GM12878 (cell line): ENCODE measurements around the gene SORL1. TPM values are rescaled to one million over a fixed set of nuclear protein-coding genes. Genes with fewer than 3 reads are reported as not detected.
A peak's percentile ranks its signal among the peaks of the same experiment; 100 is the strongest.

Experiments
- ATF7 ChIP-seq: fragments of 450-650 bp; IDR thresholded peaks from 2 replicates; pipeline ENCODE4 v1.6.1; 2016; ENCODE audit warnings: low read depth, mild to moderate bottlenecking
- BHLHE40 ChIP-seq, 2 experiments: fragments of 450-650 bp in 1 of 2; IDR thresholded peaks; 2 replicates each; pipeline ENCODE4 v1.6.1; 2011 to 2017; ENCODE audit warnings: low read depth in 2 of 2, borderline replicate concordance in 1 of 2, improper control_type of control experiment in 1 of 2, low read length in 1 of 2, mild to moderate bottlenecking in 1 of 2
- EP300 ChIP-seq, 2 experiments: fragments of 150-350 bp in 1 of 2; IDR thresholded peaks; 2 replicates each; pipeline ENCODE4 v1.6.1; 2011 to 2012; ENCODE audit warnings: low read depth in 2 of 2, low read length in 2 of 2, borderline replicate concordance in 1 of 2, improper control_type of control experiment in 1 of 2, inconsistent platforms in 1 of 2; ENCODE audit not compliant: control insufficient read depth in 1 of 2
- FOS ChIP-seq: IDR thresholded peaks from 3 replicates; pipeline ENCODE4 v1.6.1; 2011; ENCODE audit warnings: borderline replicate concordance; ENCODE audit not compliant: insufficient read length; ENCODE audit errors: extremely low read depth
- FOXM1 ChIP-seq: IDR thresholded peaks from 2 replicates; pipeline ENCODE4 v1.6.1; 2012; ENCODE audit warnings: low read depth, mild to moderate bottlenecking, inconsistent platforms, low read length, moderate library complexity
- IKZF2 ChIP-seq, 2 experiments: fragments of 450-650 bp; IDR thresholded peaks; 2 replicates each; pipeline ENCODE4 v1.6.1; 2017; ENCODE audit warnings: mild to moderate bottlenecking in 2 of 2, moderate library complexity in 2 of 2
- IRF4 ChIP-seq: IDR thresholded peaks from 2 replicates; pipeline ENCODE4 v1.6.1; 2011; ENCODE audit warnings: low read depth, low read length
- MTA2 ChIP-seq: fragments of 450-650 bp; IDR thresholded peaks from 2 replicates; pipeline ENCODE4 v1.6.1; 2016; ENCODE audit warnings: low read depth, mild to moderate bottlenecking, moderate library complexity
- MYC ChIP-seq: IDR thresholded peaks from 2 replicates; pipeline ENCODE4 v1.6.1; 2011; ENCODE audit warnings: mild to moderate bottlenecking, low read length, moderate library complexity, inconsistent platforms; ENCODE audit not compliant: insufficient read depth, insufficient replicate concordance, insufficient read length, severe bottlenecking
- NFYA ChIP-seq: IDR thresholded peaks from 2 replicates; pipeline ENCODE4 v1.6.1; 2011; ENCODE audit warnings: low read depth, mild to moderate bottlenecking, low read length, improper control_type of control experiment, borderline replicate concordance
- PAX5 ChIP-seq: IDR thresholded peaks from 2 replicates; pipeline ENCODE4 v1.6.1; 2011; ENCODE audit warnings: low read depth, low read length, borderline replicate concordance
- PAX8 ChIP-seq: fragments of 450-650 bp; IDR thresholded peaks from 2 replicates; pipeline ENCODE4 v1.6.1; 2017; ENCODE audit warnings: mild to moderate bottlenecking, moderate library complexity
- POLR2AphosphoS5 ChIP-seq: IDR thresholded peaks from 2 replicates; pipeline ENCODE4 v1.6.1; 2011; ENCODE audit warnings: mild to moderate bottlenecking, low read length, inconsistent platforms
- POU2F2 ChIP-seq: IDR thresholded peaks from 3 replicates; pipeline ENCODE4 v1.6.1; 2011; ENCODE audit warnings: low read depth, mild to moderate bottlenecking, low read length, borderline replicate concordance
- RAD21 ChIP-seq: IDR thresholded peaks from 2 replicates; pipeline ENCODE4 v1.6.1; 2011; ENCODE audit warnings: mild to moderate bottlenecking, low read depth, low read length, moderate library complexity; ENCODE audit not compliant: insufficient read depth
- RELA ChIP-seq: fragments of 450-650 bp; IDR thresholded peaks from 2 replicates; pipeline ENCODE4 v1.8.0; 2014; ENCODE audit warnings: borderline replicate concordance; ENCODE audit not compliant: partially characterized antibody
- SMAD1 ChIP-seq: fragments of 450-650 bp; IDR thresholded peaks from 2 replicates; pipeline ENCODE4 v1.6.1; 2018; ENCODE audit warnings: mild to moderate bottlenecking, low read depth; ENCODE audit not compliant: partially characterized antibody
- TAF1 ChIP-seq: IDR thresholded peaks from 2 replicates; pipeline ENCODE4 v1.6.1; 2011; ENCODE audit warnings: mild to moderate bottlenecking, low read depth, low read length, borderline replicate concordance
- TARDBP ChIP-seq: IDR thresholded peaks from 2 replicates; pipeline ENCODE4 v1.6.1; 2016; ENCODE audit warnings: borderline replicate concordance
- ZBED1 ChIP-seq: IDR thresholded peaks from 2 replicates; pipeline ENCODE4 v1.6.1; 2016; ENCODE audit warnings: borderline replicate concordance
- ZNF622 ChIP-seq: fragments of 450-650 bp; IDR thresholded peaks from 2 replicates; pipeline ENCODE4 v1.6.1; 2017; ENCODE audit warnings: mild to moderate bottlenecking, inconsistent platforms
- ZSCAN29 ChIP-seq: fragments of 450-650 bp; IDR thresholded peaks from 2 replicates; pipeline ENCODE4 v1.6.1; 2017; ENCODE audit warnings: mild to moderate bottlenecking, moderate library complexity
- polyA plus RNA-seq, 11 experiments: library from polyadenylated mRNA; depleted of rRNA in 4 of 11; unstranded in 6 of 11; stranded (reverse) in 5 of 11; fragments of >200 nt; fragmentation: Nextera tagmentation in 4 of 11; fragmentation: Illumina TruSeq in 1 of 11; extraction: Ambion mirVana in 4 of 11; extraction: Trizol in 1 of 11; gene quantifications; 1 replicate in 1 of 11; 2 replicates in 10 of 11; pipeline versions ENCODE4 v1.2.1 to v1.2.3, GENCODE V29; 2011 to 2016; ENCODE audit warnings: inconsistent platforms in 2 of 11, missing spikeins in 2 of 11, low read depth in 1 of 11
- total RNA-seq, 4 experiments: library from RNA; depleted of rRNA in 3 of 4; stranded (reverse); fragments of >200 nt in 3 of 4; fragmentation: Illumina TruSeq in 1 of 4; extraction: Trizol in 1 of 4; gene quantifications; 2 replicates each; pipeline versions ENCODE4 v1.2.1 to v1.2.3, GENCODE V29; 2013 to 2021
- TF ChIP-seq, protein P1 (sequence below): IDR thresholded peaks from 2 replicates; pipeline ENCODE4 v1.6.1; 2012; ENCODE audit warnings: mild to moderate bottlenecking, low read depth, low read length
- TF ChIP-seq, protein P2 (sequence below): fragments of 450-650 bp; formaldehyde crosslinking; IDR thresholded peaks from 2 replicates; pipeline ENCODE4 v1.4.0; 2020; ENCODE audit warnings: mild to moderate bottlenecking, moderate library complexity

Gene SORL1
- total and polyA plus RNA-seq, 10 of the 15 experiments (the other 5 are each of a cell fraction or from before 2014, with no cell fraction given) = 20.2 to 107 (median 59.9) TPM

DNA sequence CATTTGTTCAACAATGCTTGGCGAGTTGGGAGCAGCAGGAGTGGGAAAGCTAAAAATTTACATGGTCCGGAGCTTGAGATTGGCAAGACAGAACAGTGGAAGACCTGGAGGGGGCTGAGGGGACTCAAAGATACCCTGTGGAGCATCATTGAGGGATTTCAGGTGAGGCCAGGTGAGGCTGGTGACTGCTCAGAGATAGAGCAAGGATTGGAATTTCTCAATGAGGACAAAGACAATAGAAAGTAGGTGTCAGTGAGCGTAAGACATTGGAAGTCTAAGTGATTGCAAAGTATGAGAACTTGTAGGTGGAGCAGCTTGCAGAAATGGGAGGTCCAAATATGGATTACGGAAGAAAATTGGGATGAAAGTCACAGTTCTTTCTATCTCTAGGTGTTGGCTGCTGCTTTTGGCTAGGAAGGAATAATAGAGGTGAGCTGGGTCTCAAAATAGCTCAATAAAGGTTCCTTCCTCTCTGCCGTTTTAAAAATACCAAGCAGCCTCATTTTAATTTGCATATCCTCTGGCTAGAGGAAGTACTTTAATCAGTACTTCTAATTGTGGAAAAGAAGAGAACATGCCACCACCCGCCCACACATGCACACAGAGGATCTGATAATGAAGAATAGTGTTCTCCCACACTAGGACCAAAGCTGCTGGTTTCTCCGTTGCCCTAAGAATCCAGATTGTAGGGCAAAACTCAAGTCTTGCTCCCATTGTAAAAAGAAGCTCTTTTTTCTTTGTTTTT lies 42.4 kb downstream of the SORL1 start (continued):
- peak; percentile 51; the same call in 1 of the 2 replicates for TF ChIP-seq ZBED1
- no peak for TF ChIP-seq BHLHE40 (IDR thresholded peaks at IDR 0.05; ENCODE audit: borderline replicate concordance in 1 of 2, low read depth in 2 of 2, low read length in 1 of 2)
- no peak for TF ChIP-seq FOS
- TF ChIP-seq RELA = no peak
- peak; percentile 83; the same call in 2 of the 3 replicates for TF ChIP-seq POU2F2
- no peak for TF ChIP-seq SMAD1
- TF ChIP-seq IKZF2 (IDR thresholded peaks at IDR 0.05) = peak; percentile 62 to 71; a peak in 3 of 4 replicates
- TF ChIP-seq ZSCAN29 = no peak
- no peak for TF ChIP-seq TAF1
- TF ChIP-seq, protein P1, sequence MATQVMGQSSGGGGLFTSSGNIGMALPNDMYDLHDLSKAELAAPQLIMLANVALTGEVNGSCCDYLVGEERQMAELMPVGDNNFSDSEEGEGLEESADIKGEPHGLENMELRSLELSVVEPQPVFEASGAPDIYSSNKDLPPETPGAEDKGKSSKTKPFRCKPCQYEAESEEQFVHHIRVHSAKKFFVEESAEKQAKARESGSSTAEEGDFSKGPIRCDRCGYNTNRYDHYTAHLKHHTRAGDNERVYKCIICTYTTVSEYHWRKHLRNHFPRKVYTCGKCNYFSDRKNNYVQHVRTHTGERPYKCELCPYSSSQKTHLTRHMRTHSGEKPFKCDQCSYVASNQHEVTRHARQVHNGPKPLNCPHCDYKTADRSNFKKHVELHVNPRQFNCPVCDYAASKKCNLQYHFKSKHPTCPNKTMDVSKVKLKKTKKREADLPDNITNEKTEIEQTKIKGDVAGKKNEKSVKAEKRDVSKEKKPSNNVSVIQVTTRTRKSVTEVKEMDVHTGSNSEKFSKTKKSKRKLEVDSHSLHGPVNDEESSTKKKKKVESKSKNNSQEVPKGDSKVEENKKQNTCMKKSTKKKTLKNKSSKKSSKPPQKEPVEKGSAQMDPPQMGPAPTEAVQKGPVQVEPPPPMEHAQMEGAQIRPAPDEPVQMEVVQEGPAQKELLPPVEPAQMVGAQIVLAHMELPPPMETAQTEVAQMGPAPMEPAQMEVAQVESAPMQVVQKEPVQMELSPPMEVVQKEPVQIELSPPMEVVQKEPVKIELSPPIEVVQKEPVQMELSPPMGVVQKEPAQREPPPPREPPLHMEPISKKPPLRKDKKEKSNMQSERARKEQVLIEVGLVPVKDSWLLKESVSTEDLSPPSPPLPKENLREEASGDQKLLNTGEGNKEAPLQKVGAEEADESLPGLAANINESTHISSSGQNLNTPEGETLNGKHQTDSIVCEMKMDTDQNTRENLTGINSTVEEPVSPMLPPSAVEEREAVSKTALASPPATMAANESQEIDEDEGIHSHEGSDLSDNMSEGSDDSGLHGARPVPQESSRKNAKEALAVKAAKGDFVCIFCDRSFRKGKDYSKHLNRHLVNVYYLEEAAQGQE = no peak
- TF ChIP-seq IRF4 = no peak
- 0 out of 2 replicates have a peak, but pooled peaks have one; percentile 40 for TF ChIP-seq FOXM1
- TF ChIP-seq MYC = no peak
- TF ChIP-seq PAX8 = no peak
- TF ChIP-seq MTA2 = peak; percentile 73
- 0 out of 2 replicates have a peak, but pooled peaks have one; percentile 29 for TF ChIP-seq ATF7
- TF ChIP-seq RAD21 = no peak
- TF ChIP-seq, protein P2, sequence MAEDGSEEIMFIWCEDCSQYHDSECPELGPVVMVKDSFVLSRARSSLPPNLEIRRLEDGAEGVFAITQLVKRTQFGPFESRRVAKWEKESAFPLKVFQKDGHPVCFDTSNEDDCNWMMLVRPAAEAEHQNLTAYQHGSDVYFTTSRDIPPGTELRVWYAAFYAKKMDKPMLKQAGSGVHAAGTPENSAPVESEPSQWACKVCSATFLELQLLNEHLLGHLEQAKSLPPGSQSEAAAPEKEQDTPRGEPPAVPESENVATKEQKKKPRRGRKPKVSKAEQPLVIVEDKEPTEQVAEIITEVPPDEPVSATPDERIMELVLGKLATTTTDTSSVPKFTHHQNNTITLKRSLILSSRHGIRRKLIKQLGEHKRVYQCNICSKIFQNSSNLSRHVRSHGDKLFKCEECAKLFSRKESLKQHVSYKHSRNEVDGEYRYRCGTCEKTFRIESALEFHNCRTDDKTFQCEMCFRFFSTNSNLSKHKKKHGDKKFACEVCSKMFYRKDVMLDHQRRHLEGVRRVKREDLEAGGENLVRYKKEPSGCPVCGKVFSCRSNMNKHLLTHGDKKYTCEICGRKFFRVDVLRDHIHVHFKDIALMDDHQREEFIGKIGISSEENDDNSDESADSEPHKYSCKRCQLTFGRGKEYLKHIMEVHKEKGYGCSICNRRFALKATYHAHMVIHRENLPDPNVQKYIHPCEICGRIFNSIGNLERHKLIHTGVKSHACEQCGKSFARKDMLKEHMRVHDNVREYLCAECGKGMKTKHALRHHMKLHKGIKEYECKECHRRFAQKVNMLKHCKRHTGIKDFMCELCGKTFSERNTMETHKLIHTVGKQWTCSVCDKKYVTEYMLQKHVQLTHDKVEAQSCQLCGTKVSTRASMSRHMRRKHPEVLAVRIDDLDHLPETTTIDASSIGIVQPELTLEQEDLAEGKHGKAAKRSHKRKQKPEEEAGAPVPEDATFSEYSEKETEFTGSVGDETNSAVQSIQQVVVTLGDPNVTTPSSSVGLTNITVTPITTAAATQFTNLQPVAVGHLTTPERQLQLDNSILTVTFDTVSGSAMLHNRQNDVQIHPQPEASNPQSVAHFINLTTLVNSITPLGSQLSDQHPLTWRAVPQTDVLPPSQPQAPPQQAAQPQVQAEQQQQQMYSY (CRISPR knock-in tag) = no peak
- 0 out of 2 replicates have a peak, but pooled peaks have one; percentile 15 for TF ChIP-seq POLR2AphosphoS5
- TF ChIP-seq ZNF622 = no peak
- no peak for TF ChIP-seq NFYA
- no peak for TF ChIP-seq EP300 (IDR thresholded peaks at IDR 0.05; ENCODE audit: borderline replicate concordance in 1 of 2, control insufficient read depth in 1 of 2, low read depth in 2 of 2, low read length in 2 of 2)
- TF ChIP-seq PAX5 = no peak
- TF ChIP-seq TARDBP = no peak
